Neuronal stem cell (in vitro differentiated cells): Measurements from ENCODE around the gene ZKSCAN5.

Experiments
- DNase-seq: peaks from one replicate; pipeline ENCODE4 v3.0.0-alpha.2; 2013; ENCODE audit warnings: low spot score
- H2AFZ ChIP-seq: one replicate; pipeline ENCODE4 v1.6.1; 2013; ENCODE audit warnings: mild to moderate bottlenecking, low read length, inconsistent platforms
- H2AK5ac ChIP-seq: 2 replicates; pipeline ENCODE4 v1.6.1; 2013; ENCODE audit warnings: low read depth, mild to moderate bottlenecking, inconsistent platforms, low read length, moderate library complexity, mixed read lengths
- H2BK120ac ChIP-seq: 2 replicates; pipeline ENCODE4 v1.6.1; 2013; ENCODE audit warnings: low read depth, mild to moderate bottlenecking, inconsistent platforms, low read length, moderate library complexity, mixed read lengths
- H2BK12ac ChIP-seq: one replicate; pipeline ENCODE4 v1.6.1; 2013; ENCODE audit warnings: low read length, inconsistent platforms
- H2BK15ac ChIP-seq: 2 replicates; pipeline ENCODE4 v1.6.1; 2013; ENCODE audit warnings: mild to moderate bottlenecking, low read length, inconsistent platforms, mixed read lengths
- H2BK5ac ChIP-seq: one replicate; pipeline ENCODE4 v1.6.1; 2013; ENCODE audit warnings: inconsistent platforms, mild to moderate bottlenecking, low read length, moderate library complexity
- H3K14ac ChIP-seq: one replicate; pipeline ENCODE4 v1.6.1; 2013; ENCODE audit warnings: low read length, inconsistent platforms
- H3K18ac ChIP-seq: 2 replicates; pipeline ENCODE4 v1.6.1; 2013; ENCODE audit warnings: low read length, inconsistent platforms
- H3K23ac ChIP-seq: 2 replicates; pipeline ENCODE4 v1.6.1; 2013; ENCODE audit warnings: low read depth, mild to moderate bottlenecking, mixed read lengths, low read length, inconsistent platforms; ENCODE audit not compliant: poor library complexity
- H3K27ac ChIP-seq: replicated peaks from 3 replicates; pipeline ENCODE4 v1.5.1; 2013; ENCODE audit warnings: low read length, inconsistent platforms
- H3K27me3 ChIP-seq, 3 experiments: 2 replicates each; pipeline ENCODE4 v1.6.1; 2013; ENCODE audit warnings: low read length in 3 of 3, mild to moderate bottlenecking in 2 of 3, inconsistent platforms in 1 of 3, low read depth in 1 of 3, mixed read lengths in 1 of 3, moderate library complexity in 1 of 3; ENCODE audit not compliant: control insufficient read depth in 3 of 3, insufficient read depth in 3 of 3
- H3K36me3 ChIP-seq, 2 donors: replicated peaks in 1 of 2; 2 replicates each; pipeline ENCODE4 v1.6.1; 2013; ENCODE audit warnings: low read length in 2 of 2; ENCODE audit not compliant: control insufficient read depth in 2 of 2, insufficient read depth in 2 of 2
- H3K4ac ChIP-seq: 2 replicates; pipeline ENCODE4 v1.6.1; 2013; ENCODE audit warnings: inconsistent platforms, mild to moderate bottlenecking, low read length, moderate library complexity
- H3K4me1 ChIP-seq, 2 donors: 1 replicate in 1 of 2; 2 replicates in 1 of 2; pipeline ENCODE4 v1.6.1; 2013; ENCODE audit warnings: low read length in 2 of 2, low read depth in 1 of 2; ENCODE audit not compliant: control insufficient read depth in 2 of 2, insufficient read depth in 1 of 2
- H3K4me2 ChIP-seq: one replicate; pipeline ENCODE4 v1.6.1; 2013; ENCODE audit warnings: mild to moderate bottlenecking, low read length, inconsistent platforms; ENCODE audit not compliant: insufficient read depth, poor library complexity, severe bottlenecking
- H3K4me3 ChIP-seq, 2 donors: 2 replicates each; pipeline ENCODE4 v1.5.1; 2013; ENCODE audit warnings: low read length in 2 of 2, mild to moderate bottlenecking in 2 of 2, inconsistent platforms in 1 of 2, moderate library complexity in 1 of 2
- H3K79me1 ChIP-seq: one replicate; pipeline ENCODE4 v1.6.1; 2013; ENCODE audit warnings: low read depth, mild to moderate bottlenecking, inconsistent platforms, low read length, moderate library complexity
- H3K9ac ChIP-seq: one replicate; pipeline ENCODE4 v1.6.1; 2013; ENCODE audit warnings: mild to moderate bottlenecking, low read depth, low read length, inconsistent platforms; ENCODE audit not compliant: poor library complexity
- H3K9me3 ChIP-seq, 2 donors: replicated peaks in 1 of 2; 2 replicates each; pipeline versions ENCODE3 to v1.6.1; 2013; ENCODE audit warnings: low read length in 2 of 2, mild to moderate bottlenecking in 2 of 2, inconsistent platforms in 1 of 2, low read depth in 1 of 2, mixed read lengths in 1 of 2, moderate library complexity in 1 of 2; ENCODE audit not compliant: control insufficient read depth in 2 of 2, insufficient read depth in 1 of 2
- H4K8ac ChIP-seq: one replicate; pipeline ENCODE4 v1.6.1; 2013; ENCODE audit warnings: low read depth, mild to moderate bottlenecking, inconsistent platforms, low read length, moderate library complexity
- H4K91ac ChIP-seq: one replicate; pipeline ENCODE4 v1.6.1; 2013; ENCODE audit warnings: low read length, low read depth, mild to moderate bottlenecking, inconsistent platforms; ENCODE audit not compliant: poor library complexity
- WGBS, 2 donors: extraction: QIAGEN DNeasy Blood & Tissue Kit; methylation state at CpG; one replicate each; pipeline ENCODE4 v1.1.7; 2013; ENCODE audit warnings: missing lambda C conversion rate in 2 of 2, mixed read lengths in 1 of 2; ENCODE audit not compliant: insufficient read length in 2 of 2, insufficient replicate concordance in 1 of 2; ENCODE audit errors: extremely low coverage in 2 of 2; 5-methylcytosine and 5-hydroxymethylcytosine counted together

The ZKSCAN5 gene

GRCh38 chr7:99557940-99558305 is 53.5 kb downstream of the ZKSCAN5 start:
- Histone ChIP-seq H3K36me3 (peaks cover 31 to 67% of the 10 kb centered on the region in 2 donors), H3K4me1 (peaks cover 6% of the 10 kb centered on the region in 2 donors), H3K9ac (peak overlapping the region; percentile 100), H3K4me2 (peak overlapping the region; percentile 85), H3K79me1 (peaks cover 12% of the 10 kb centered on the region), H3K27me3 (no peaks in the 10 kb centered on the region), H3K9me3 (no peaks in the 10 kb centered on the region), H2AFZ (peak overlapping the region; percentile 90), H2BK120ac (no peak overlapping the region), H3K4ac (peak overlapping the region; percentile 91), H2BK5ac (peak overlapping the region; percentile 88), H3K23ac (peak overlapping the region; percentile 90), H4K91ac (peak overlapping the region; percentile 97), H3K4me3 (peak overlapping the region; percentile 89 to 99), H4K8ac (peak overlapping the region; percentile 98), H2AK5ac (peak overlapping the region; percentile 96), H3K27ac (peak overlapping the region; percentile 77), H3K14ac (peak overlapping the region; percentile 86), H3K18ac (peak overlapping the region; percentile 99), H2BK15ac (no peak overlapping the region), H2BK12ac (no peak overlapping the region)
- WGBS, 2 donors, result no CpG with 5 or more reads among the region's 17 CpGs
- DNase-seq, result no peak

DNA sequence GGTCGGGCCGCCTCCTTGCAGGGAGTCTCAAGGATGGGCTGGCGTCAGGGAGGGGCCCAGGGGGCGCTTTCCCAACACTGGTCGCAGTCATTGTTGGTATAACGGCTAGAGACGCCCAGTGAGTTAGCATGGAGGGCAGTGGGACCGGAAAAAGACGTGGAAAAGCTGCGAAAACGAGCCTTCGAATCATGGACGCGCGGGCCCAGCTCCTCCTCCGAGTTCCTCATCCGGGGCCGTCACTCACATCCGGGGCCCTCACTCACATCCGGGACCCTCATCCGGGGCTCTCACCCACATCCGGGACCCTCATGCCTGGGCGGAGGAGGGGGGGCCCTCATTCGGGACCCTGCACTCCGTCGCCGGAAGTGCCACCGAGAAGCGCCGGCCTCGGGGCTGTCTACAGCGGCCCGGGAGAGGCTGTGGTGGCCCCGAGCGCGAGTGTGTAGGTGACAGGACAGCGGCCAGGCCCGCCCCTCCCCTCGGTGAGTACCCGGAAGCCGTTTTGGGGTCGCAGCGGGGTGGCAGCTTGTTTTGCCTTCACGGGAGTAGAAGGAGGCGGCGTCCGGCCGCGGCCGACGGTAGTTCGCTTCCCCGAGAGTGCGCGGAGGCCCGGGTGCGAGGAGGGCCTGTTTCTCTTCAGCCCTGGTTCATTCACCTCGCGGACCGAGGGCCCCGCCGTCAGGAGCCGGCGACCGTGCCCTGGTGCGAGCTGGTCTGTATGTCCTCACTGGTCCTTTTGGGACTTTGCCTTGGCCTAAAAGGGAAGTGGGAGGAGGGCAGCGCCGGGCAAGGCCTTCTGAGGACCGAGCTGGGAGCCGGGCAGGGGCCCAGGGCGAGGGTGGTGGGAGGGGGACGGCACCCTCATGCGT is 54.1 kb downstream of the ZKSCAN5 start, which contains the start of gene ZNF655:
ZNF655 (plus strand) TSS at position 337 of the 869 bp plus-strand sequence. CDS start 1,918 bp downstream, outside the sequence.
- H3K9ac ChIP-seq, result peak within 1 kb of the TSS; percentile 100
- H3K4me1 ChIP-seq, result peaks cover 6% of the 10 kb centered on the region in 2 donors
- peak within 1 kb of the TSS; percentile 85 for H3K4me2 ChIP-seq
- H3K36me3 ChIP-seq, result peaks cover 34 to 69% of the 10 kb centered on the region in 2 donors
- peak within 1 kb of the TSS; percentile 98 for H4K8ac ChIP-seq
- peak; percentile 95 for DNase-seq
- H3K14ac ChIP-seq, result peak within 1 kb of the TSS; percentile 86
- H3K27ac ChIP-seq, result peak within 1 kb of the TSS; percentile 77
- peak within 1 kb of the TSS; percentile 96 for H2AK5ac ChIP-seq
- peaks cover 13% of the 10 kb centered on the region for H3K79me1 ChIP-seq
- H3K9me3 ChIP-seq, result no peaks in the 10 kb centered on the region
- peak within 1 kb of the TSS; percentile 90 for H3K23ac ChIP-seq
- WGBS, 2 donors, result no CpG with 5 or more reads among the region's 73 CpGs
- peak within 1 kb of the TSS; percentile 82 for H2BK120ac ChIP-seq
- no peaks in the 10 kb centered on the region for H3K27me3 ChIP-seq
- H2BK12ac ChIP-seq, result no peak within 1 kb of the TSS
- H2BK15ac ChIP-seq, result no peak within 1 kb of the TSS
- H3K4me3 ChIP-seq, result peak within 1 kb of the TSS; percentile 89 to 99
- H3K18ac ChIP-seq, result peak within 1 kb of the TSS; percentile 99
- H4K91ac ChIP-seq, result peak within 1 kb of the TSS; percentile 97
- H3K4ac ChIP-seq, result peak within 1 kb of the TSS; percentile 91
- H2BK5ac ChIP-seq, result peak within 1 kb of the TSS; percentile 88
- H2AFZ ChIP-seq, result peak within 1 kb of the TSS; percentile 90

DNA sequence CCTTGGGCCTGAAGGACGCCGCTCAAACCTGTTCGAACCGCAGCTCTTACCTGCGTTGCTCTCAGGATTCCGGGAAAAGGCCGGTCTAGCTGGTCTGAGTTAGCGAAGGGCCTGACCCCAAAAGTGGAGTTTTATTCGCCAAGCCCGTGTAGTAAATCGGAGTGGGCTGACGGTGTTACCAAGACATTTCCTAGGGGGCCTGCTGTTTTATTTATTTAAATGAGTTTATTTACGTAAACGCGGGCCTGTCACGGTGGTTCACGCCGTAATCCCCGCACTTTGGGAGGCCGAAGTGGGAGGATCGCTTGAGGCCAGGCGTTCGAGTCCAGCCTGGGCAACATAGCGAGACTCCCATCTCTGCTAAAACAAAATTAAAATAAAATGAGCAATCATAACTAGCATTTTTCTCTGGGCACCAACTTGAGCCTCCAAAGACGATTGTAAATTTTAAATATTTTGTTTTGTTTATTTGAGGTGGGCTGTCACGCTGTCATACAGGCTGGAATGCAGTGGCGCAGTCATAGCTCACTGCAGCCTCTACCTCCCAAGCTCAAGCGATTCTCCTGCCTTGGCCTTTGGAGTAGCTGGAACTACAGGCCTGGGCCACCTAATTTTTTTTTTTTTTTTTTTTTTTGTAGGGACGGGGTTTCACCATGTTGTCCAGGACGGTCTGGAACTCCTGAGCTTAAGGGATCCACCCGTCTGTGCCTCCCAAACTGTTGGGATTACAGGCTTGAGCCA is 54.9 kb downstream of the ZKSCAN5 start:
- Histone ChIP-seq H2BK15ac (no peak overlapping the region), H3K18ac (peak overlapping the region; percentile 92), H2BK12ac (no peak overlapping the region), H3K4me2 (peak overlapping the region; percentile 69), H2AFZ (peak overlapping the region; percentile 90), H3K9ac (peak overlapping the region; percentile 99), H3K4me1 (peaks cover 6% of the 10 kb centered on the region in 2 donors), H3K14ac (no peak overlapping the region), H3K27me3 (no peaks in the 10 kb centered on the region), H3K9me3 (no peaks in the 10 kb centered on the region), H4K8ac (no peak overlapping the region), H2BK5ac (peak overlapping the region; percentile 67), H3K79me1 (peaks cover 13% of the 10 kb centered on the region), H3K36me3 (peaks cover 33 to 70% of the 10 kb centered on the region in 2 donors), H2AK5ac (peak overlapping the region; percentile 61), H3K4ac (no peak overlapping the region), H4K91ac (no peak overlapping the region), H2BK120ac (peak overlapping the region; percentile 82), H3K4me3 (peak overlapping the region; percentile 89 to 99), H3K23ac (peak overlapping the region; percentile 90), H3K27ac (peak overlapping the region; percentile 75)
- no CpG with 5 or more reads among the region's 31 CpGs for whole genome bisulfite sequencing, 2 donors
- no peak for DNase-seq
